IPS DF 6.9 (cell line): Measurements from ENCODE around the gene RHBDD2.

ENCODE experiments used
- DNase-seq: peaks from one replicate; pipeline ENCODE4 v3.0.0-alpha.2; 2013; ENCODE audit warnings: low read depth, low spot score
- H3K27ac ChIP-seq: one replicate; pipeline ENCODE4 v1.5.1; 2013; ENCODE audit warnings: low read length, control low read depth
- H3K27me3 ChIP-seq: 2 replicates; pipeline ENCODE4 v1.6.1; 2013; ENCODE audit warnings: mild to moderate bottlenecking, low read length; ENCODE audit not compliant: control insufficient read depth, insufficient read depth
- H3K36me3 ChIP-seq: 2 replicates; pipeline ENCODE4 v1.6.1; 2013; ENCODE audit warnings: low read length; ENCODE audit not compliant: control insufficient read depth, insufficient read depth
- H3K4me1 ChIP-seq: 2 replicates; pipeline ENCODE4 v1.6.1; 2013; ENCODE audit warnings: low read length; ENCODE audit not compliant: control insufficient read depth, insufficient read depth
- H3K4me3 ChIP-seq: 2 replicates; pipeline ENCODE4 v1.5.1; 2013; ENCODE audit warnings: mild to moderate bottlenecking, low read length
- H3K9me3 ChIP-seq: 2 replicates; pipeline ENCODE4 v1.6.1; 2013; ENCODE audit warnings: low read length, inconsistent platforms; ENCODE audit not compliant: control insufficient read depth, insufficient read depth
- whole genome bisulfite sequencing: extraction: QIAGEN DNeasy Blood & Tissue Kit; methylation state at CpG from one replicate; pipeline ENCODE4 v1.1.7; 2013; ENCODE audit warnings: mixed read lengths, missing lambda C conversion rate; ENCODE audit not compliant: insufficient read length, insufficient coverage; 5-methylcytosine and 5-hydroxymethylcytosine counted together

The RHBDD2 gene

GRCh38 chr7:75916685-75917634 is 38.1 kb downstream of the RHBDD2 start:
- no peaks in the 10 kb centered on the region; the same call in none of the 2 replicates for H3K4me1 ChIP-seq
- WGBS = no CpG with 5 or more reads among the region's 11 CpGs
- H3K36me3 ChIP-seq = no peaks in the 10 kb centered on the region
- no peak for DNase-seq
- H3K4me3 ChIP-seq = no peak overlapping the region
- no peak overlapping the region for H3K27ac ChIP-seq
- no peaks in the 10 kb centered on the region for H3K27me3 ChIP-seq
- H3K9me3 ChIP-seq = no peaks in the 10 kb centered on the region

GRCh38 chr7:75920431-75921161 is 41.8 kb downstream of the RHBDD2 start:
- H3K4me3 ChIP-seq = no peak overlapping the region
- H3K36me3 ChIP-seq = no peaks in the 10 kb centered on the region
- DNase-seq = no peak
- WGBS = no CpG with 5 or more reads among the region's 19 CpGs
- no peaks in the 10 kb centered on the region for H3K9me3 ChIP-seq
- H3K27me3 ChIP-seq = no peaks in the 10 kb centered on the region
- H3K27ac ChIP-seq = no peak overlapping the region
- H3K4me1 ChIP-seq = no peaks in the 10 kb centered on the region; the same call in none of the 2 replicates

GRCh38 chr7:75921479-75921878 is 42.6 kb downstream of the RHBDD2 start:
- Histone ChIP-seq H3K4me3 (no peak overlapping the region), H3K4me1 (no peaks in the 10 kb centered on the region; the same call in none of the 2 replicates), H3K27me3 (no peaks in the 10 kb centered on the region), H3K36me3 (no peaks in the 10 kb centered on the region), H3K9me3 (no peaks in the 10 kb centered on the region), H3K27ac (no peak overlapping the region)
- DNase-seq = no peak
- WGBS = no CpG with 5 or more reads among the region's 14 CpGs

- WGBS = no CpG with 5 or more reads among the region's 9 CpGs
- Histone ChIP-seq H3K4me1 (no peaks in the 10 kb centered on the region; the same call in 1 of the 2 replicates), H3K36me3 (no peaks in the 10 kb centered on the region), H3K27me3 (no peaks in the 10 kb centered on the region), H3K9me3 (no peaks in the 10 kb centered on the region), H3K4me3 (no peak overlapping the region), H3K27ac (no peak overlapping the region)
- DNase-seq = no peak
Observed at GRCh38 chr7:75922966-75923603, 44.3 kb downstream of the RHBDD2 start.

- WGBS = no CpG with 5 or more reads among the region's 2 CpGs
- DNase-seq = no peak
Observed at GRCh38 chr7:75924256-75924655, 45.4 kb downstream of the RHBDD2 start.

GRCh38 chr7:75924889-75925288 is 46.1 kb downstream of the RHBDD2 start:
- Histone ChIP-seq H3K27me3 (no peaks in the 10 kb centered on the region), H3K9me3 (no peaks in the 10 kb centered on the region; the same call in 1 of the 2 replicates), H3K36me3 (no peaks in the 10 kb centered on the region; the same call in 1 of the 2 replicates), H3K4me1 (no peaks in the 10 kb centered on the region), H3K4me3 (no peak overlapping the region), H3K27ac (no peak overlapping the region)
- no peak for DNase-seq
- WGBS = no CpG with 5 or more reads among the region's 2 CpGs

More at GRCh38 chr7:75924256-75924655, 45.4 kb downstream of the RHBDD2 start:
- Histone ChIP-seq H3K27ac (no peak overlapping the region), H3K9me3 (no peaks in the 10 kb centered on the region), H3K36me3 (no peaks in the 10 kb centered on the region), H3K4me1 (no peaks in the 10 kb centered on the region; the same call in 1 of the 2 replicates), H3K27me3 (no peaks in the 10 kb centered on the region), H3K4me3 (no peak overlapping the region)

- Histone ChIP-seq H3K36me3 (no peaks in the 10 kb centered on the region; the same call in 1 of the 2 replicates), H3K27ac (no peak overlapping the region), H3K9me3 (no peaks in the 10 kb centered on the region; the same call in none of the 2 replicates), H3K27me3 (no peaks in the 10 kb centered on the region), H3K4me3 (no peak overlapping the region), H3K4me1 (no peaks in the 10 kb centered on the region)
- no CpG with 5 or more reads among the region's 10 CpGs for WGBS
- DNase-seq = no peak
Observed at GRCh38 chr7:75925717-75926435, 47.0 kb downstream of the RHBDD2 start.

GRCh38 chr7:75928568-75928914 is 49.7 kb downstream of the RHBDD2 start:
- no peak overlapping the region for H3K27ac ChIP-seq
- no CpG with 5 or more reads among the region's 4 CpGs for WGBS
- H3K36me3 ChIP-seq = no peaks in the 10 kb centered on the region; the same call in 1 of the 2 replicates

GRCh38 chr7:75931680-75932079 is 52.8 kb downstream of the RHBDD2 start:
- H3K4me1 ChIP-seq = 0 out of 2 replicates have a peak, but pooled peaks cover 1% of the 10 kb centered on the region
- no CpG with 5 or more reads among the region's 5 CpGs for WGBS

More at GRCh38 chr7:75928568-75928914, 49.7 kb downstream of the RHBDD2 start:
- Histone ChIP-seq H3K4me1 (0 out of 2 replicates have a peak, but pooled peaks cover 1% of the 10 kb centered on the region), H3K9me3 (no peaks in the 10 kb centered on the region; the same call in none of the 2 replicates), H3K27me3 (no peaks in the 10 kb centered on the region), H3K4me3 (no peak overlapping the region)
- no peak for DNase-seq

More at GRCh38 chr7:75931680-75932079, 52.8 kb downstream of the RHBDD2 start:
- no peak for DNase-seq
- Histone ChIP-seq H3K4me3 (no peak overlapping the region), H3K36me3 (no peaks in the 10 kb centered on the region; the same call in 1 of the 2 replicates), H3K27ac (no peak overlapping the region), H3K27me3 (no peaks in the 10 kb centered on the region), H3K9me3 (no peaks in the 10 kb centered on the region; the same call in none of the 2 replicates)
